ENCODE data around the gene CX3CR1. TPM values are rescaled to one million over a fixed set of nuclear protein-coding genes. Genes with fewer than 3 reads are reported as not detected.

Gene CX3CR1
- total and polyA plus RNA-seq, 2 of the 4 experiments (the other 2 are of a cell fraction) = not detected

DNA sequence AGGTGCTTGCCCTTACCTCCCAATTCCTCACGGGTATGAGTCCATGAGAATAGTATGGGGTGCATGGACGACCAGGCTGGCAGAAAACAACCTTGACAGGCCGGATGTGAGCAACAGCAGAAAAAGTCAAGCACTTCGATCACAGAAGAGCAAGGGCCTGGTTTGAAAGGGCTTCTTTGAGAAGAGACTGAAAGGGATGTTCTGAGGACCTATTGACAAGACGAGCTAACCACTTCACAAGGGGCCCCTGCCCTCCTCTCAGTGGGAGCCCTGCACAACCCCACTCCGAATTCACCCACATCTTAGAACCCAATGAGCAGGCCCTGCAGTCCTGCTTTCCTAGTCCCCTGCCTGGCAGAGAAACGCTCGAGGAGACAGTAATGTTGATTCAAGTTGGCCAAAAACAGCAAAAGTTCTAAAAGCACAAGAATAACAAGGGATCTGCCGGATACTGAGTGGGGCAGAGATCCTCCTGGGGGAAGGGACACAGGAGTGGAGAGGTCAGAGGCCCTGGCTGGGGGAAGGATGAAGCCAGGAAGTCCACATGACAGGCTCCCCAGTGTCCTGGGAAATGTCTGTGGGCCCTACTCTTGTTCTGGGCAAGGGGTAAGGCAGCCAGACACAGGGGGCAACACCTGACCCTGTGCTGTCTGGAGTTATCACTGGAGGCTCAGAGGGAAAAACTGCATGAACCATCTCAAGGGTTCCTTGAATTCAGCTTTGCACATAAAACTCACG lies 14.8 kb upstream of the CX3CR1 start:
- no peak overlapping the region for H3K9ac ChIP-seq (ENCODE audit: low read depth, low read length)
- no peaks in the 10 kb centered on the region for H3K9me1 ChIP-seq (ENCODE audit: insufficient read depth, low read length)
- no peak overlapping the region for H2BK5ac ChIP-seq (ENCODE audit: low read depth, low read length, poor library complexity, severe bottlenecking)
- H3K27me3 ChIP-seq (ENCODE audit: control insufficient read depth, insufficient read depth, low read length) = peaks cover 2% of the 10 kb centered on the region; the same call in 1 of the 2 replicates
- no peak overlapping the region for H3K56ac ChIP-seq (ENCODE audit: extremely low read depth, insufficient read depth, low read length)
- H2AFZ ChIP-seq (replicated peaks; ENCODE audit: low read length, poor library complexity) = no peak overlapping the region
- no TSS peak for BruUV-seq (replicated peaks)
- no peak overlapping the region for H4K8ac ChIP-seq (ENCODE audit: low read depth in 2 of 2, low read length in 2 of 2)
- H4K91ac ChIP-seq (ENCODE audit: insufficient read depth, low read depth, low read length) = no peak overlapping the region
- no peaks in the 10 kb centered on the region for H4K20me1 ChIP-seq (ENCODE audit: insufficient read depth, low read length)
- no peak overlapping the region for H3K4me2 ChIP-seq (ENCODE audit: low read depth, low read length)
- no peaks in the 10 kb centered on the region for H3K4me1 ChIP-seq (ENCODE audit: control insufficient read depth, insufficient read depth, low read length)
- no peaks in the 10 kb centered on the region for H3K36me3 ChIP-seq (ENCODE audit: control insufficient read depth, insufficient read depth, low read length)
- no peak overlapping the region for H2BK120ac ChIP-seq (ENCODE audit: low read depth, low read length)
- DNase-seq (no peak), ATAC-seq (ENCODE audit: low read depth) (no peak)
- dilution Hi-C loops (cut with HindIII; ENCODE audit: low sequenced_read_pairs, unreplicated experiment) (no loop called here), in situ Hi-C loops (cut with MboI; ENCODE audit: low sequenced_read_pairs) (no loop called here), intact Hi-C loops (cut with micrococcal nuclease) (no loop called here)
- no peak overlapping the region for H3K14ac ChIP-seq (replicated peaks; ENCODE audit: low read depth, low read length)
- no peak overlapping the region for H3K18ac ChIP-seq (ENCODE audit: low read depth, low read length)
- CTCF ChIA-PET = interaction anchor here (0.5 to 1.4 kb wide), 2 partner anchors 144 to 169 kb away, joined by 3 read pairs; no protein-coding TSS in a partner anchor
- POLR2A ChIA-PET (ENCODE audit: unreplicated experiment) = no interaction called here
- no peak overlapping the region for H2BK20ac ChIP-seq (ENCODE audit: low read depth, low read length)
- H4K5ac ChIP-seq (ENCODE audit: low read depth, low read length) = no peak overlapping the region
- TF ChIP-seq, protein P1, sequence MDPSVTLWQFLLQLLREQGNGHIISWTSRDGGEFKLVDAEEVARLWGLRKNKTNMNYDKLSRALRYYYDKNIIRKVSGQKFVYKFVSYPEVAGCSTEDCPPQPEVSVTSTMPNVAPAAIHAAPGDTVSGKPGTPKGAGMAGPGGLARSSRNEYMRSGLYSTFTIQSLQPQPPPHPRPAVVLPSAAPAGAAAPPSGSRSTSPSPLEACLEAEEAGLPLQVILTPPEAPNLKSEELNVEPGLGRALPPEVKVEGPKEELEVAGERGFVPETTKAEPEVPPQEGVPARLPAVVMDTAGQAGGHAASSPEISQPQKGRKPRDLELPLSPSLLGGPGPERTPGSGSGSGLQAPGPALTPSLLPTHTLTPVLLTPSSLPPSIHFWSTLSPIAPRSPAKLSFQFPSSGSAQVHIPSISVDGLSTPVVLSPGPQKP (IDR thresholded peaks at IDR 0.05; ENCODE audit: borderline replicate concordance, low read depth, low read length) = no peak
- TF ChIP-seq CHD1 (IDR thresholded peaks at IDR 0.05; ENCODE audit: low read depth, low read length) (no peak), MAFK (IDR thresholded peaks at IDR 0.05; ENCODE audit: low read depth, low read length) (no peak), CEBPB (IDR thresholded peaks at IDR 0.05; ENCODE audit: low read depth, low read length) (no peak), SMC3 (IDR thresholded peaks at IDR 0.05; ENCODE audit: low read depth, low read length) (no peak), NFE2L2 (IDR thresholded peaks at IDR 0.05; ENCODE audit: low read depth, low read length) (no peak), RFX5 (IDR thresholded peaks at IDR 0.05; ENCODE audit: low read depth, low read length) (no peak), FOS (IDR thresholded peaks at IDR 0.05; ENCODE audit: low read depth, low read length) (no peak), MXI1 (IDR thresholded peaks at IDR 0.05; ENCODE audit: borderline replicate concordance, low read depth, low read length) (no peak), BHLHE40 (IDR thresholded peaks at IDR 0.05; ENCODE audit: low read depth, low read length) (no peak), RAD21 (IDR thresholded peaks at IDR 0.05; ENCODE audit: low read length) (no peak), POLR2A (IDR thresholded peaks at IDR 0.05; ENCODE audit: low read depth, low read length) (no peak), MAZ (IDR thresholded peaks at IDR 0.05; ENCODE audit: borderline replicate concordance, low read depth, low read length) (no peak), RCOR1 (IDR thresholded peaks at IDR 0.05; ENCODE audit: insufficient replicate concordance, low read length) (no peak)
- TF ChIP-seq, protein P2, sequence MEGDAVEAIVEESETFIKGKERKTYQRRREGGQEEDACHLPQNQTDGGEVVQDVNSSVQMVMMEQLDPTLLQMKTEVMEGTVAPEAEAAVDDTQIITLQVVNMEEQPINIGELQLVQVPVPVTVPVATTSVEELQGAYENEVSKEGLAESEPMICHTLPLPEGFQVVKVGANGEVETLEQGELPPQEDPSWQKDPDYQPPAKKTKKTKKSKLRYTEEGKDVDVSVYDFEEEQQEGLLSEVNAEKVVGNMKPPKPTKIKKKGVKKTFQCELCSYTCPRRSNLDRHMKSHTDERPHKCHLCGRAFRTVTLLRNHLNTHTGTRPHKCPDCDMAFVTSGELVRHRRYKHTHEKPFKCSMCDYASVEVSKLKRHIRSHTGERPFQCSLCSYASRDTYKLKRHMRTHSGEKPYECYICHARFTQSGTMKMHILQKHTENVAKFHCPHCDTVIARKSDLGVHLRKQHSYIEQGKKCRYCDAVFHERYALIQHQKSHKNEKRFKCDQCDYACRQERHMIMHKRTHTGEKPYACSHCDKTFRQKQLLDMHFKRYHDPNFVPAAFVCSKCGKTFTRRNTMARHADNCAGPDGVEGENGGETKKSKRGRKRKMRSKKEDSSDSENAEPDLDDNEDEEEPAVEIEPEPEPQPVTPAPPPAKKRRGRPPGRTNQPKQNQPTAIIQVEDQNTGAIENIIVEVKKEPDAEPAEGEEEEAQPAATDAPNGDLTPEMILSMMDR (conservative IDR thresholded peaks at IDR 0.05; ENCODE audit: low read depth, low read length) = no peak
- TF ChIP-seq, protein P3, sequence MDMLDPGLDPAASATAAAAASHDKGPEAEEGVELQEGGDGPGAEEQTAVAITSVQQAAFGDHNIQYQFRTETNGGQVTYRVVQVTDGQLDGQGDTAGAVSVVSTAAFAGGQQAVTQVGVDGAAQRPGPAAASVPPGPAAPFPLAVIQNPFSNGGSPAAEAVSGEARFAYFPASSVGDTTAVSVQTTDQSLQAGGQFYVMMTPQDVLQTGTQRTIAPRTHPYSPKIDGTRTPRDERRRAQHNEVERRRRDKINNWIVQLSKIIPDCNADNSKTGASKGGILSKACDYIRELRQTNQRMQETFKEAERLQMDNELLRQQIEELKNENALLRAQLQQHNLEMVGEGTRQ (IDR thresholded peaks at IDR 0.05; ENCODE audit: low read depth, low read length) = no peak
- H2BK15ac ChIP-seq (ENCODE audit: low read depth, low read length) = no peak overlapping the region
- WGBS, 2 experiments (ENCODE audit: extremely low coverage in 2 of 2, insufficient read length in 1 of 2) = 42% methylated on average over 4 of the region's 10 CpGs; no CpG with 5 or more reads in 1 of the 2 experiments
- no peak overlapping the region for H3K4me3 ChIP-seq (ENCODE audit: insufficient read depth, low read depth, low read length)
- no peak overlapping the region for H2AK5ac ChIP-seq (ENCODE audit: low read depth, low read length)
- H2AK9ac ChIP-seq (replicated peaks; ENCODE audit: low read depth, low read length, poor library complexity) = no peak overlapping the region
- H3K23ac ChIP-seq (ENCODE audit: low read depth, low read length) = no peak overlapping the region
- H3K79me1 ChIP-seq (ENCODE audit: low read depth in 1 of 2, low read length in 2 of 2) = no peaks in the 10 kb centered on the region
- H3K9me3 ChIP-seq (ENCODE audit: control insufficient read depth, insufficient read depth, low read length) = 0 out of 2 replicates have a peak, but pooled peaks cover 4% of the 10 kb centered on the region
- no peak overlapping the region for H3K27ac ChIP-seq (ENCODE audit: insufficient read depth, low read length)
- H3K4ac ChIP-seq (ENCODE audit: low read depth, low read length) = no peak overlapping the region
